PC-9 (cell line): ENCODE results near the gene AMIGO2.

Source experiments
- CTCF ChIP-seq: fragments of 200-600 bp; sonication (generic); conservative IDR thresholded peaks from 2 replicates; pipeline ENCODE4 v1.6.1; 2017; ENCODE audit warnings: mixed run types, antibody characterized with exemption, mild to moderate bottlenecking, moderate library complexity
- EZH2 ChIP-seq: fragments of 200-600 bp; sonication (generic); IDR thresholded peaks from 2 replicates; pipeline ENCODE4 v1.8.0; 2017; ENCODE audit warnings: antibody characterized with exemption, low read depth

- TF ChIP-seq CTCF: no peak
- TF ChIP-seq EZH2: no peak
These were observed 5.8 kb downstream of the AMIGO2 start for GRCh38 chr12:47073951-47074350.
